ENCODE measurements around the gene RNF113A.
"Not testable (repeated sequence)": the region's sequence is repeated elsewhere in the genome, so short reads cannot be mapped to it uniquely, and the experiment has no call there.

The RNF113A gene

DNA sequence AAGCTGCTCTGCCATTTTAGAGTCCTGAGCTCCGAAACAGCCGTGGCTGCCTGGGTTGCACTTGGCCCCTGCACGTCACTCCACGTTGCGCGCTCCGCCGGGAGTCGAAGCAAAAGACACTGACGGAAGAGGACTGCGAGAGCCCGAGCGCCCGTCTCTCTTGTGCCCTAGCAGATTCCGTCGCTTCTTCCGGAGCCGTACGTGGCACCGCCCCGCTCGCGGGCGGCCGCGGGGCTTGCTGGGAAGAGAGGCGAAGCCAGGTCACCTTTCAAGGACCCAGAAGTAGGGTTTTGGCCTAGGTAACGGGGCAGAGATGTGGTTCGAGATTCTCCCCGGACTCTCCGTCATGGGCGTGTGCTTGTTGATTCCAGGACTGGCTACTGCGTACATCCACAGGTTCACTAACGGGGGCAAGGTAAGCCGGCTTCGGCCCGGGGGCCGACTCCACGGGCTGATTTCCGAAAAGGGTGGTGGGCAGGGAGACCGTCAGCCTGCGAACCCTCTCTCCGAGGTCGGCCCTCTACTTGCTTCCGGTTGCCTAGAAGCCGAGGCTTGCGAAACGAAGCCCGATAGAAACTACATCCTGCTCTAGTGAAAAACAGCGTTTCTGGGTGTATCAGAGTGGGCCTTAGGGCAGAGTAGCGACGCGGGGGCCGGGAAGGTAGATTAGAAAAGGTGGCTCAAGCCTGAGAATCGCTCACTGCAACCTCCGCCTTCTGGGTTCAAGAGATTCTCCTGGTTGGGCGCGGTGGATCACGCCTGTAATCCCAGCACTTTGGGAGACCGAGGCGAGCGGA lies at the start of gene RNF113A, which contains the start of gene NDUFA1:
TSS of gene RNF113A (minus strand) at position 135 of the 797 bp plus-strand sequence. CDS start at position 15, 120 bp downstream.
TSS of gene NDUFA1 (plus strand) at position 234 of the 797 bp plus-strand sequence. CDS start at position 314, 80 bp downstream.
- peak; percentile 50 to 77 (median 64) for DNase-seq

DNA sequence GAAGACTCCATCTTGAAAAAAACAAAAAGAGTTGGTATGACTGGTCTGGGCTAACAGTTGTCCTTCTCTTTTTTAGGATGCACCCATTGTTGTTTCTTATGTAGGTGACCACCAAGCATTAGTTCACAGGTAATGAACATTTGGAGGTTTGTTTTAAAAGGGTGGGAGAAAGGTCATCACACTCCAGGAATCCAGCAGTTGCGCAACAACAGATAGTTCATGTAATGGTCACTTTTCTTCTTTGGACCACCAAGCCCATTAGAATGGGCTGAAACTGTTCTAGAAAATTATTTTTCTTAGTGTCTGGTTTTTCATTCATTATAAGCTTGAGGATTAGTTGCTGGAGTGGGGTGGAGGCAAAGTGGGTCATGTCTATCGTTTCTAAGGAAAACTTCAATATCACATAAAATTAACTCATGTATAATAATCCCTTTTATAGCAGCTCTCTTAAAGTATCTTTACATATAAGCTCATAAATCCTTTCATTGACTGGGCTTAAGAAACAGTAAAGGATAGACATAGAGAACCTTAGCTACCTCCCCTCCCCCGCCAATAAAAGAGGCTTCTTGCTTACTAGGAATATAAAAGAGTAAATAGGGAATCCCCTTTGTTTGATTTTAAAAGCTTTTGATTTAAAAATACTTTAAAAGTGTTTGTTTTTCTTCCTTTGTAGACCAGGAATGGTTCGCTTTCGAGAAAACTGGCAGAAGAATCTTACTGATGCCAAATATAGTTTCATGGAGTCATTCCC lies 48.5 kb upstream of the RNF113A start:
- no peak for DNase-seq

DNA sequence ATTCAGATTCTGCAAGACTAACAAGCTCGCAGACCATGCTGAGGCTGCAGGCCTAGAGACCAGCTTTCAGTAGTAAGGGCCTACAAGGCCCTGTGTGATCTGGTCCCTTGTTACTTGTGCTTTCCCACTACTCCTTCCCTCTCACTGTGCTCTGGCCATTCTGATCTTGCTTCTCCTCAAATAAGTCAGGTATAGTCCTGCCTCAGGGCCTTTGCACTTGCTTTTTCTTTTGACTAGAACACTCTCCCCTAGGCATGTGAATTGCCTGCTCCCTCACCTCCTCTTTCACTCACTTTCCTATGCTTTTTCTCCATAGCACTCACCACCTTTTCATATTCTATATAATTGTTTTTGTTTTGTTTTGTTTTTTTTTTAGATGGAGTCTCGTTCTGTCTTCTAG lies 46.3 kb upstream of the RNF113A start:
- no peak for DNase-seq

DNA sequence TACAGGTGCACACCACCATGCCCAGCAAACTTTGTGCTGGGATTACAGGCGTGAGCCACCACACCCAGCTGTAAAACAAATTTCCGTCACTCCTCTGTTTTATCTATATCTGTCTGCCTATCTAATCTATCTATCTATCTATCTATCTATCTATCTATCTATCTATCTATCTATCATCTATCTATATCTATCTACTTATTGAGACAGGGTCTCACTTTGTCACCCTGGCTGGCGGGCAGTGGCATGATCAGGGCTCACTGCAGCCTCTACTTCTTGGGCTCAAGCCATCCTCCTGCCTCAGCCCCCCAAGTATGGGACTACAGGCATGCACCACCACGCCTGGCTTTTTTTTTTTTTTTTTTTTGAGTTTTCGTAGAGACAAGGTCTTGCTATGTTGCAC lies 44.8 kb upstream of the RNF113A start:
- no peak for DNase-seq

DNA sequence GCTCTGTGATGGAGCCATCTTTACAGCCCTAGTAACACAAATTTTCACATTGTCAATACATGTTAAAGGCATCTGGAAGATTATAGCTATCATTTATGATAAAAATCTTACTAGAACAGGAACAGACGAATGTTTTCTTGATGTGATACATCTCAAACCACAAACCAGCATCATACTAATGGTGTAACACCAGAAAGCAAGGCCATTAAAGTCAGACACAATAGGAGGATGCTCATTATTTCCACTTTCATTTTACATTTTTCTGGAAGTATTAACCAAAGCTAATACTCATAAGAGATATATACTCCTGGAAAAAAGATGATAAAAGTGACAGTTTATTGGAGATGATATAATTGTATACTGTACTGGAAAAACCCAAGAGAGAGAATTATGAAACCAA lies 29.4 kb upstream of the RNF113A start:
- DNase-seq, result no peak

DNA sequence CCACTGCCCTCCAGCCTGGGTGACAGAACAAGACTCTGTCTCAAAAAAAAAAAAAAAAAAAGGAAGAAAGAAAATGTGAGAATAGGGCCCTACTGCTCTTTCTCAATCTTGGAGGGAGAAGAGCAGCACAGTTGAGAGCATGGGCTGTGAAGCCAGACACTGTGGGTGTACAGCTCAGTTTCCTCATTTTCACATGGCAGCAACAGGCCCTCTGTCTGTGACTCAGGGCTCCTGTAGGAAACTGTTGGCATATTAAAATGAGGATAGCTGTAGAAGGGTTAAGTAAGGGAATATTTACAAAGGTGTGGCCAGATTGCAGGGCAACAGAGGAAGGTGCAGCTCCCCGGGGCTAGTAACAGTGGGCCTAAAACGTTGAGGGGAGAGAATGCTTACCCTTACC lies 27.6 kb upstream of the RNF113A start:
- DNase-seq, result no peak

DNA sequence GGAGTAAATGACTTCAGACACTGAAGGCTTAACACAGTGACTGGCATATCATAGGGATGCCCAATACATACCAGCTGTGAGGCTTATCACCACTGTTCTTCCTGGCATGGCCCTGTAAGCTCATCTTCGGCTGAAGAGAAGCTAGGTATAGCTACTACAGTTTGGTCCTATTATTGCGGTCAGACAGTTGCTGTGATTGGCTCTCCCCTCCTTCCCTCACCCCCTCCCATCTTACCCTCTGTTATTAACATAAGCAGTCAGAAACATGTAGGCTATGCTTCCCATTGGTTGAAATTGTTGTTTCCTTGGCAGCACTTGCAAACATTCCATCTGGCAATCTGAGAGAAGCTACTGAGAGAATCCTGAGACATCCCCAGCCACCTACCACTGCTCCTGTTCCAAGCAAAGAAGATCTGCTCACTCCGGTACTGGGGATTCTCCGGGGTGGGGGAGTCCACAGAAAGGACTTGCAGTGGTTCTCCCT lies 24.4 kb upstream of the RNF113A start, which contains the start of gene AKAP14:
TSS of gene AKAP14 (plus strand) at position 51 of the 484 bp plus-strand sequence. CDS start 7,331 bp downstream, outside the sequence.
- no peak for DNase-seq

DNA sequence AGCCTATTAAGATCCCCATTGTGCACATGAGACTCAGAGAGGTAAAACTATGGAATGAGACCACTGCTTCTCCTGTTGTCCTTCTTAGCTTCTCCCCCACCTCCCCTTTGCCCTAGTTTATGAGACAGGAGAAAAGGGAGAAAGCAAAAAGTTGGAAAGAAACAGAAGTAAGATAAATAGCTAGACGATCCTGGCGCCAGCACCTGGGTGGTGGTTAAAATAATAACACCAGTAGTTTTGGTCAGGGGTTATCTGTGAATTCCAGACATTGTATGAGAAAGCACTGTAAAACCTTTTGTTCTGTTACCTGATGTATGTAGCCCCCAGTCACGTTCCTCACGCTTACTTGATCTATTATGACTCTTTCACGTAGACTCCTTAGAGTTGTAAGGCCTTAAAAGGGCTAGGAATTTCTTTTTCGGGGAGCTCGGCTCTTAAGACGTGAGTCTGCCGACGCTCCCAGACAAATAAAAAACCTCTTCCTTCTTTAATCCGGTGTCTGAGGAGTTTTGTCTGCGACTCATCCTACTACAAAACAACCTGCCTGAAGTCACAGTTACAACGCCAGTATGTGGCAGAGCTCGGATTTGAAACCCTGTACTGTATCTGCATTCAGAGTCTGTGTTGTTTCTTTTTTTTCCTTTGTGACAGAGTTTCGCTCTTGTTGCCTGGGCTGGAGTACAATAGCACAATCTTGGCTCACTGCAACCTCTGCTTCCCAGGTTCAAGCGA lies 20.6 kb upstream of the RNF113A start:
- DNase-seq, result not testable (repeated sequence)

DNA sequence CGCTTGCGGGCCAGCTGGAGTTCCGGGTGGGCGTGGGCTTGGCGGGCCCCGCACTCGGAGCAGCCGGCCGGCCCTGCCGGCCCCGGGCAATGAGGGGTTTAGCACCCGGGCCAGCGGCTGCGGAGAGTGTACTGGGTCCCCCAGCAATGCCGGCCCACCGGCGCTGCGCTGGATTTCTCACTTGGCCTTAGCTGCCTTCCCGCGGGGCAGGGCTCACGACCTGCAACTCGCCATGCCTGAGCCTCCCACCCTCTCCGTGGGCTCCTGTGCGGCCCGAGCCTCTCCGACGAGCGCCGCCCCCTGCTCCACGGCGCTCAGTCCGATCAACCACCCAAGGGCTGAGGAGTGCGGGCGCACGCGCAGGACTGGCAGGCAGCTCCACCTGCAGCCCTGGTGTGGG lies 19.1 kb upstream of the RNF113A start:
- DNase-seq, result not testable (repeated sequence)

DNA sequence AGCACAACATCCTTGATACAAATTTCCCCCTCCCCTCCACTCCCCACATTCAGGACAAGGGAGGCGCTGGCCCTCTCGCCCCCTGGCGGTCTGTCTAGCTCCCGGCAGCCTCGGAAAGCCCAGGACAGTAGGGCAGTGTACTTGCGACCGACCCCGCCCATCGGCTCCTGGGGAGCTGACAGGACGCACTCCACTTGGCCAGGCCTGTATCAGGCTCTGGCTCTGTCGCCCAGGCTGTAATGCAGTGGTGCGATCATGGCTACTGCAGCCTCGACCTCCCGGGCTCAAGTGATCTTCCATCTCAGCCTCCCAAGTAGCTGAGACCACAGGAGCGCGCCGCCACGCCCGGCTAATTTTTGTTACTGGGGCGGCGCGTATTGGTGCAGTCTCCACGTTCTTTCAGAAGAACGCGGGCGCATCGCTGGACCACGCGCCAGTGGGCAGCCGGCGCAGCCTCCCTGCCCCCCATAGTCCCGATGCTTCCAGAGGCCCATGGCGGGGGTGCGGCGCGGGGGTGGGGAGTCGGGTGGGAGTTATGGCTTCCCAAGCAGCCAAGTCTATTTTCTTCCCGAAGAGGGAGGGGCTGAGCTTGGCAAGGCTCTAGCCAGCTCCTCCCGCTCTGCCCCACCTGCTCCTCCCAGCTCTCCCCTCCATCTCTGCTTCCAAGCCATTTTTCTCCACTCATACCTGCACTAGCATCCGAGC lies 16.3 kb upstream of the RNF113A start:
- DNase-seq, result peak; percentile 16 to 25 (median 21)

DNA sequence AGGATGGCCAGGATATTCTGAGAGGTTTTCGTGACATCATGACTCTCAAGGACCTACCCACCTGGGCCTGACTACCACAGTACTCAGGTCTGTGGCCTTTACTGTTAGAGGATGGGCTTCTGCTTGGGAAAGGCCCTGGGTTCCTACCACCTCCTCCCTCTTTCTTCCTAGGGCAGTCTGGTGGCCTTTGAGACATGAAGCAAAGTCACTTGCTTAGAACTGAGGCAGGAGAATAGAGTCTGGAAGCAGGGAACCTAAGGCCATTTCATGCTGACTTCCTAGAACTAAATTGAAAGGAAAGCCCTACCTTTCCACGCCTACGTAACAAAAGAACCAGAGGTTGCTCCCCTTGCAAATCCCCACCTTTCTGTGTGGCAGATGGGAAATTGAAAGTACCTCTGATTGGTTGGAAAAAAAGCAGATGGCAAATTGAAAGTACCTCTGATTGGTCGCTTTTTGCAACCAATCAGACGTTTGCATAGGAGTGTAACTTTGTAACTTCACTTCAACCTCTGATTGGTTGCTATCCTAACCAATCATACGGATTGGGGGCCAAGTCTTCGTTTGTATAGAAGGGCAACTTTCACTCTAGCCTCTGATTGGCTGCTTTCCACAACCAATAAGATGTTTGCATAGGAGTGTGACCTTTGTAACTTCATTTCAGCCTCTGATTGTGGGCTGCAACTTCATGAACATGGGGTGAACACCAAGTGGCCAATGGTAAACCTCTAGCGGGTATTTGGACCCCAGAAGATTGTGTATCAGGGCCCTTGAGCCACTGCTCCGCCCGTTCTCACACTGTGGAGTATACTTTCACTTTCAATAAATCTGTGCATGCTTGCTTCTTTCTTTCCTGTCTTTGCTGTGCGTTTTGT lies 14.3 kb upstream of the RNF113A start:
- no peak for DNase-seq

DNA sequence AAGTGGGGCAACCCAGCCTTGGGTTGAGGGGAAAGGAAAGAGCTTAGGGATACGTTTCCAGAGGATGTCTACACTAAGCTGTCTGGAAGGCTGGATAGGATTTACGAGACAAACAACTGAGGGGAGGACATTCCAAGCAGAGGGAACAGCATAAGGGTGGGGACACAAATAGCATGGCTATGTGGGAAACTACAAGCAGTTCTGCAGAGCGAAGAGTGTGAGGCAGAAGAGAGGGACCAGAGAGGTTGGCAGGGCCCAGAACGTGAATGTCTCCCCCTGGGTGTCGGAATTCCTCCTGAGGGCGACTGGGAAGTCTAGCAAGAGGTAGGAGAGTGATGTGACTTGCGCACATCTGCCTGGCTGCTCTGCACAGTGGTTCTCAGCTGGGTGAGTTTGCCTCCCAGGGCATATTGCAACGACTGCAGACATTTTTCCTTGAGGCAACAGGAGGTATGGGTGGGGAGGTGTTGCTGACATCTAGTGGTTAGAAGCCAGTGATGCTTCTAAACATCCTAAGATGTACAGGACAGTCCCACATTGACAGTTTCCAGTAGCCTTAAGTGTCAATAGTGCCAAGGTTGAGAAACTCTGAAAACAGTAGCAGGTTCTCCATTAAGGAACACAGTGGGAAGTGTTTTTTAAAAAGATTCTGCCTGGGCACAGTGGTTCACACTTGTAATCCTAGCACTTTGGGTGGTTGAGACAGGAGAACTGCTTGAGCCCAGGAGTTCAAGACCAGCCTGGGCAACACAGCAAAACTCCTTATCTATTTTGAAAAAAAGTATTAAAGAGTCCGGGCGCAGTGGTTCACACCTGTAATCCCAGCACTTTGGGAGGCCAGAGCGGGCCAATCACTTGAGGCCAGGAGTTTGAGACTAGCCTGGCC lies 9.3 kb upstream of the RNF113A start:
- DNase-seq, result peak in 2 of 4 experiments; percentile 1

DNA sequence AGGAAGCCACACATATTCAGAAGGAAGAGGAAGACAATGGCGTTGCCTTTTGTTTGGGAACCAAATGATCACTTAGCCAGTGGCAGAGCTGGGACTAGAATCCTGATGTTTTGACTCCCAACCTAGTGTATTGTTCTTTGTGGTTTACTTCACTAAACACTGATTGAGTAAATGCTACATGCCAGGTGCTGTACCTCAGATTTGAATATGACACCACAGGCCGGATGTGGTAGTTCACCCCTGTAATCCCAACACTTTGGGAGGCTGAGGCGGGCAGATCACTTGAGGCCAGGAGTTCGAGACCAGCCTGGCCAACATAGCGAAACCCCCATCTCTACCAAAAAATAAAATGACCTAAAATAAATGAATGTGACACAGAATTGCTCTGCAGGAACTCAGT lies 8.5 kb upstream of the RNF113A start:
- no peak for DNase-seq

DNA sequence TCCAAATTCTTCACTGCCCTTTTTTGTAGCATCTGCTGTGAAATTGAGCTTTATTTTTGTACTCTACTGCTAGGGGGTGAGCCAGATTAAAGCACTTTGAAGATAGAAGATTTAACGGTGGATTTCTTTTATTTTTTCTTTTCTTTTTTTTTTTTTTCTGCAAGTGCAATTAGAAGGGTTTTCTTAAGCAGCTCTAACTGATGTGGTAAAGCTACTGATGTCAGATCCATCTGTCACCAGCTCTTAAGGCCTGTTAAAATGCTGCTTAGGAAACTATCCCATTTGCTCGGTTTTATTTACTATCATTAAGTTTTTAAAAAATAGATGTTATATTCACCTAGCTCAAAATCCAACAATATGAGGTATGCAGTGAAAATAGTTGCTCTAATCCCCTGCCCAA lies 7.2 kb upstream of the RNF113A start:
- no peak for DNase-seq

DNA sequence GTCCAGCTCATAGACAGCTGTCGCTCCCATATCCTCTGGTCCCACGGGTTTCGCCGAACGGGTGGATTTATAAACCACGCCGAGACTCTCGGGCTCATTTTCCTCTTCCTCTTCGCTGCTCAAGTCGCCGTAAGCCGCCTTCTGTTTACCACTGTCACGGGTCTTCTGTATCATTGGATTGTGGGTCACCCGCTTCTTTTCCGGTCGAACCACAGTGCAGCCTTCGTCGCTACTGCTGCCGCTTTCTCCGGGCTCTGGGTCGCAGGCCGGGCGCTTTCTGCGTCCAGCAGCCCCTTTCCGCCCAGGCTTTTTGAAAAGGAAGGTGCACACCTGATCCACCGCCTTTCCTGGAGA lies 311 bp downstream of the RNF113A start:
- no peak for DNase-seq

DNA sequence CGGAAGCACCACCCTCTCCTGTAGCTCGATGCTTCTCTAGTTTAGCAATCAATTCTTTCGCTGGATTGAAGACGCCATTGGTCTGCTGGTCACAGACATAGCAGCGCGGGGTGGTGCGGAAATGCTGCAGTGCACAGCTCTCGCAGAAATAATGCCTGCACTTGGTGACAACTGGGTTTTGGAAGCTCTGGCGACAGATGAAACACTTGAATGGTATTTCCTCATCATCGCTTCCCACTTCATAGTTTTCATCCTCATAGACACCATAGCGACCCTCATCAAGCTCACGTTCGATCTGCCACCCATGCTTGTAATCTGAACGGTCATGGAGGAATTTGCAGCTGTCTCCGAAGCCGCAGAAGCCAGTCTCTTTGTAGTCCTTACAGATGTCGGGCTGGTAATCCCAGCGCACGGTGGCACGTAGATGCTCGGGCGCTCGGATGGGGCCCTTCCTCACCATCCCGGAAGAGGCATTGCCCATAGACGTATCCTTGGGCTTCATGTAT lies 854 bp downstream of the RNF113A start:
- DNase-seq, result no peak

DNA sequence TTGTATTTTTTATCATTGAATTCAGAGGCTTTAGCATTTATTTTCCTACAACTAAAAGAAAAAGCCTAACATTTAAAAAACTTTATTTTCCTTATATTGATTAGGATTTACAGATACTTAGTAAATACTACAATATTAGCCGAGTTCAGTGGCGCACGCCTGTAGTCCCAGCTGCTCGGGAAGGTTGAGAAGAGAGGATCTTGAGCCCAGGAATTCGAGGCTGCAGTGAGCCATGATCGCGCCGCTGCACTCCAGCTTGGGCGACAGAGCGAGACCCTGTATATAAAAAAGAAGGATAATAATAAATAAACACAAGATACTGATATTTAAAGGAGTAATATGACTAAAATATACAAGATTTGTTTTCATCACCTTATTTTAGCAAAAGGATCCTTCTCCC lies 18.1 kb downstream of the RNF113A start:
- no peak for DNase-seq

DNA sequence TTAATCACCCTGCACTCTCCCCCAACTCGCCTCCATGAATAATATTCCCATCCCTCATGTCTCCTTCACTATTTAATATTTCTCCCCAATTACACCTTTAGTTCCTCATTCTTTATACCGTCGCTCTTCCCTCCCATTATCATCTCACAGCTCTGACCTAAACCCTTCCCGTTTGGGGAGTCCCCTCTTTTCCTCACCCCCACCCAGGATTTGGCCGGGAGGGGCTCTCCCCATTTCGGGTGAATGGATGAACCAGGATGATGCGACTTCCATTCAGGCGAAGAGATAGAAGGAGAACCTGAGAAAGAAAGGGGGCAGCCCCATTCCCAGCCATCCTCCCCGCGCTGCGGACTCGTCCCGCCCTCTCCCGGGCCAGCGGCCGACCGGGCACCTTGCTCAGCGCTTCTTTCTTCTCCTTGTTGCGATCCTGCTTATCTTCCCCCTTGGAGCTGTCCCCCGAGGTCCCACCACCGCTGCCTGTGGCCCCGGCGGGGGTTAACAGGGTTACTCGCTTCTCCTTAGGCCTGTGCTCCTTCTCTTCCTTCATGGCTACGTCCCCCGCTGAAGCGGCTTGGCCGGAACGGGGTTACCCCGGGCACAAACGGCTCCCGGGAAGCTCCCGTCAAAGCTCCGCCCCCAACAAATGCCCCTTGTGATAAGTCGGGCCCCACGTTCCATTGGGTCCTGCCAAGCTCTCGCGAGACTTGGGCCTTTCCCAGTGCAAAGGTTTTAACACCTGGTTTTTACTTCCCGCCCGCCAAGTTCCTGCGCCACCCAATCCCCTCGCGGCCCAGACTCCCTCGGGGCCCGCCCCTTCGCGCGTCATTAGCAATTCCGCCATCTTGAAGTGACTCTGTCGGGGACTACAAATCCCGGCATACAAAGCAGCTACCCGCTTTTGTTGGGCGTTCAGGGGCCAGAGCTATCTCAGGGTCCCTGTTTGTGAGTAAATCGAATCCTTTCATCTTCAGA lies 18.9 kb downstream of the RNF113A start, which contains the start of gene UPF3B:
TSS of gene UPF3B (minus strand) at position 582 of the 972 bp plus-strand sequence. CDS start at position 547, 35 bp downstream.
- peak; percentile 68 to 84 (median 83) for DNase-seq

DNA sequence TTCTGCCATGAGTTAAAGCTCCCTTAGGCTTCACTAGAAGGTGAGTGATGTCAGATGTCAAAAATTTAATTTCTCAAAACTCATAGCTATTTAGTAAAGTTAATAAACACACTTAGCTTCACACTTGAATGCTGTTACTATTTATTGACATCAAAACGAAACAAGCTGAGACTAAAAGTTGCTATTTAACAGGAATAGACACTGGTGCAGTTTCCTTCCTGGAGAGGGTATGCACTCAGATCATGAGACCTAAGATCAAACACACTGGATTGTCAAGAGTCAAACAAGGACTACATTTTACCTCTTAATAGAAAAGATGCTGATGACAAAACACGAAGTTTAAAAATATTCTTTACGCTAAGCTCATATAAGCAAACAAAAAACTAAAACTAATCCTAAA lies 37.6 kb downstream of the RNF113A start:
- DNase-seq, result no peak
